Measurements from ENCODE around the gene PRPH2. TPM values are rescaled to one million over a fixed set of nuclear protein-coding genes. Genes with fewer than 3 reads are reported as not detected.

Gene PRPH2
- polyA plus RNA-seq, 3 donors: 0.05 TPM; not detected in 2

GRCh38 chr6:42762950-42763349 is 40.6 kb upstream of the PRPH2 start:
- no peak for TF ChIP-seq CTCF (IDR thresholded peaks at IDR 0.05)
- Histone ChIP-seq H3K79me2 (ENCODE audit: insufficient read depth, low read length) (no peaks in the 10 kb centered on the region), H3K4me2 (replicated peaks; ENCODE audit: extremely low read depth, low read length, poor library complexity, severe bottlenecking) (no peak overlapping the region), H3K4me3 (replicated peaks in 1 of 3; ENCODE audit: low read depth in 2 of 3, low read length in 3 of 3) (no peak overlapping the region), H3K36me3 (replicated peaks in 1 of 2; ENCODE audit: control insufficient read depth in 1 of 2, insufficient read depth in 2 of 2, low read length in 2 of 2) (peaks cover 3 to 35% of the 10 kb centered on the region in 2 donors), H3K9ac (ENCODE audit: insufficient read depth, low read length, poor library complexity, severe bottlenecking) (no peak overlapping the region), H3K27me3 (ENCODE audit: control insufficient read depth in 2 of 2, insufficient read depth in 2 of 2, low read length in 2 of 2) (no peaks in the 10 kb centered on the region), H3K27ac (ENCODE audit: low read depth in 1 of 2, low read length in 2 of 2) (no peak overlapping the region), H3K4me1 (ENCODE audit: control insufficient read depth in 1 of 2, insufficient read depth in 2 of 2, low read length in 2 of 2) (no peaks in the 10 kb centered on the region), H3K9me3 (replicated peaks in 1 of 2; ENCODE audit: control insufficient read depth in 1 of 2, insufficient read depth in 1 of 2, low read length in 2 of 2) (no peaks in the 10 kb centered on the region), H4K20me1 (ENCODE audit: insufficient read depth, low read length) (no peaks in the 10 kb centered on the region), H2AFZ (ENCODE audit: insufficient read depth, low read depth, low read length, poor library complexity, severe bottlenecking) (no peak overlapping the region)
- Mint-ChIP-seq H3K4me1 (peaks cover 2% of the 10 kb centered on the region), H3K27me3 (ENCODE audit: low read depth in 3 of 3) (peaks cover 0 to 2% (median 0%) of the 10 kb centered on the region in 3 donors), H3K36me3 (peaks cover 34 to 39% of the 10 kb centered on the region in 2 donors), H3K9me3 (peaks cover 0 to 1% (median 0%) of the 10 kb centered on the region in 7 donors), H3K4me3 (no peak overlapping the region), H3K27ac (no peak overlapping the region)
- DNase-seq: no peak
- intact Hi-C loops (cut with micrococcal nuclease): no loop called here
- whole genome bisulfite sequencing (ENCODE audit: insufficient coverage): no CpG with 5 or more reads among the region's 3 CpGs

GRCh38 chr6:42762426-42762859 is 40.0 kb upstream of the PRPH2 start:
- Histone ChIP-seq H3K79me2 (ENCODE audit: insufficient read depth, low read length) (no peaks in the 10 kb centered on the region), H3K4me1 (ENCODE audit: control insufficient read depth in 1 of 2, insufficient read depth in 2 of 2, low read length in 2 of 2) (no peaks in the 10 kb centered on the region), H2AFZ (ENCODE audit: insufficient read depth, low read depth, low read length, poor library complexity, severe bottlenecking) (no peak overlapping the region), H3K9ac (ENCODE audit: insufficient read depth, low read length, poor library complexity, severe bottlenecking) (no peak overlapping the region), H3K36me3 (replicated peaks in 1 of 2; ENCODE audit: control insufficient read depth in 1 of 2, insufficient read depth in 2 of 2, low read length in 2 of 2) (peaks cover 3 to 37% of the 10 kb centered on the region in 2 donors), H3K9me3 (replicated peaks in 1 of 2; ENCODE audit: control insufficient read depth in 1 of 2, insufficient read depth in 1 of 2, low read length in 2 of 2) (no peaks in the 10 kb centered on the region), H3K27me3 (ENCODE audit: control insufficient read depth in 2 of 2, insufficient read depth in 2 of 2, low read length in 2 of 2) (no peaks in the 10 kb centered on the region), H3K4me2 (replicated peaks; ENCODE audit: extremely low read depth, low read length, poor library complexity, severe bottlenecking) (no peak overlapping the region), H4K20me1 (ENCODE audit: insufficient read depth, low read length) (no peaks in the 10 kb centered on the region), H3K27ac (ENCODE audit: low read depth in 1 of 2, low read length in 2 of 2) (no peak overlapping the region), H3K4me3 (replicated peaks in 1 of 3; ENCODE audit: low read depth in 2 of 3, low read length in 3 of 3) (no peak overlapping the region)
- Mint-ChIP-seq H3K27me3 (ENCODE audit: low read depth in 3 of 3) (peaks cover 0 to 2% (median 0%) of the 10 kb centered on the region in 3 donors), H3K36me3 (peaks cover 33 to 38% of the 10 kb centered on the region in 2 donors), H3K4me1 (peaks cover 2% of the 10 kb centered on the region), H3K4me3 (no peak overlapping the region), H3K9me3 (peaks cover 0 to 1% (median 0%) of the 10 kb centered on the region in 7 donors), H3K27ac (no peak overlapping the region)
- WGBS (ENCODE audit: insufficient coverage): no CpG with 5 or more reads among the region's 3 CpGs
- intact Hi-C loops (cut with micrococcal nuclease): no loop called here
- no peak for TF ChIP-seq CTCF (IDR thresholded peaks at IDR 0.05)
- no peak for DNase-seq
